ENCODE results near the gene CDKN2AIP. TPM values are rescaled to one million over a fixed set of nuclear protein-coding genes. Genes with fewer than 3 reads are reported as not detected.
"Not testable (repeated sequence)": the region's sequence is repeated elsewhere in the genome, so short reads cannot be mapped to it uniquely, and the experiment has no call there.

CDKN2AIP gene
- total RNA-seq, 2 experiments from 2014 or later: 25.2 to 25.9 TPM

DNA sequence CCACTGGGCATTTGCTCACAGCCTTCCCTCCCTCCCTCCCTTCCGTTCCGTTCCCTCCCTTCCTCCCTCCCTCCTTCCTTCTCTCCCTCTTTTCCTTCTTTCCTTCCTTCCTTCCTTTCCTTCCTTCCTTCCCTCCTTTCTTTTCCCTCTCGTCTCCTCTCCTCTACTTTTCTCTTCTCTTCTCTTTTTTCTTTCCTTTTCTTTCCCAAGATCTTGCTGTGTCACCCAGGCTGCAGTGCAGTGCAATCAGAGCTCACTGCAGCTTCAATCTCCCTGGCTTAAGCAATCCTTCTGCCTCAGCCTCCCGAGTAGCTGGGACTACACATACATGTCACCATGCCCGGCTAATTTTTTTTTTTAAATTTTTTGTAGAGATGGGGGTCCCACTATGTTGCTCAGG lies 33.7 kb downstream of the CDKN2AIP start:
- ChIA-PET POLR2A (no interaction called here), CTCF (no interaction called here)

- POLR2A ChIA-PET: no interaction called here
- CTCF ChIA-PET: no interaction called here
Measured at GRCh38 chr4:183478926-183479325, 34.5 kb downstream of the CDKN2AIP start.

- POLR2A ChIA-PET, CTCF ChIA-PET: not testable (repeated sequence)
Measured at GRCh38 chr4:183482515-183483095, 38.2 kb downstream of the CDKN2AIP start.

- CTCF ChIA-PET: no interaction called here
Measured at GRCh38 chr4:183483997-183484396, 39.6 kb downstream of the CDKN2AIP start.

DNA sequence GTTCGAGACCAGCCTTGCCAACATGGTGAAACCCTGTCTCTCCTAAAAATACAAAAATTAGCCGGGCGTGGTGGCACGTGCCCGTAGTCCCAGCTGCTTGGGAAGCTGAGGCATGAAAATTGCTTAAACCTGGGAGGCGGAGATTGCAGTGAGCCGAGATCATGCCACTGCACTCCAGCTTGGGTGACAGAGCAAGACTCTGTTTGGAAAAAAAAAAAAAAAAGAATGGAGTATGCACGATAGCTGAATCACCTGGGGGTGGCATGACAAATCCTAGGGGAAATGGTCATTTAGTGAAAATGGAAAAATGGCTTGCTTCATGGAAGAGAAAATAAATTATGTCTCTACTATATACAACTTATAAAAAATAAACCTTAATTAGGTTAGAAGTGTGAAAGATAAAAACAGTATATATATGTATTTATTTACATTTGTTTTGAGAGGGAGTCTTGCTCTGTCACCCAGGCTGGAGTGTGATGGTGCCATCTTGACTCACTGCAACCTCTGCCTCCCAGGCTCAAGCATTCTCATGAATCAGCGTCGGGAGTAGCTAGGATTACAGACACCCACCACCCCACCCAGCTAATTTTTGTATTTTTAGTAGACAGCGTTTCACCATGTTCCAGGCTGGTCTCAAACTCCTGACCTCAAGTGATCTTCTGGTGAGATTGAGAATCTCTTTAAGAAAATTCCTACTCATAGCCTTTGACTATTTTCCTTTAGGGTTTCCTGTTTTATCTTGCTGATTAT lies 41.1 kb downstream of the CDKN2AIP start:
- ChIA-PET CTCF (interaction anchor here (1.0 kb wide), 1 partner anchor 11 kb away, joined by 4 read pairs; no protein-coding TSS in a partner anchor), POLR2A (no interaction called here)

More at GRCh38 chr4:183483997-183484396, 39.6 kb downstream of the CDKN2AIP start:
- POLR2A ChIA-PET: no interaction called here

GRCh38 chr4:183492791-183493222 lies 48.4 kb downstream of the CDKN2AIP start:
- ChIA-PET CTCF (no interaction called here), POLR2A (no interaction called here)

DNA sequence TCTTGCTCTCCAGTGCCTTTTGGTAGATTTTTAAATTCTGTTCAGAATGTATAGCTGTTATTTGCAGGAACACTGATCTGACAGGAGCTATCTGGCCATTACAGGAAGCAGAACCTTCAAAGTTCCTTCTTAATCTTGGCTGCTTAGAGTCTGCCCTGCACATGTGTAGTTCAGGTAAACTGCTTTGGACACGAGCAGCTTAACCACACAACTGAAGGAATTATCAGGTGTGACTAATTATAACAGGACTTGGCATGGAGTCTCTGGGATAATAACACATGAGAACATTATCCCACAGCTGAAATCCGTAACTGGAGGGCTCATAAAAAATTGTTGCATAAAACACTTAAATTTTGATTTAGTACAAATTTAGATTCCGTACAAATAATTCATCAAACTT lies 48.8 kb downstream of the CDKN2AIP start:
- POLR2A ChIA-PET: no interaction called here
- CTCF ChIA-PET: no interaction called here

DNA sequence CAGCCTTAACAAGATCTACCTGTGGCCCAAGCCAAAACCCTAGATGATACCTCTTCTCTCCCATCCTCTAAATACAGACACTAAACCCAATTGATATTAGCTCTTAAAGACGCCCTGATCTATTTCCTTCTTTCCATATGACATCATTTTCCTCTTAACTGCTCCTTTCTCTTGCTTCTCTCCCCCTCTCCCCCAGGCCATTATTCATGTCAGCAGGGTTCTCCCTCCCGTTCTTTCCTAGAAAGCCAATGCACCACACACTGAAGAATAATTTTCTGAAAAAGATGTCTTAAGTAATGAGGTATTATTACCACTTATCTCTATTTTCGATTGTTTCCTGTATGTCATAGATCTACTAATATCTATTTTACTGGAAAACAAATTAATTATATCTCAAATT lies 50.7 kb downstream of the CDKN2AIP start:
- POLR2A ChIA-PET: no interaction called here

More for the DNA sequence above, 50.7 kb downstream of the CDKN2AIP start:
- CTCF ChIA-PET: no interaction called here

Other genes with a start within 250 kb of the CDKN2AIP start
- not detected for gene CLDN22, start 124.4 kb upstream of the CDKN2AIP start, total RNA-seq
- gene CLDN24, start 122.2 kb upstream of the CDKN2AIP start, total RNA-seq: not detected
- 10 to 100 TPM; 11.1 to 12.2 TPM for gene ING2, start 60.4 kb downstream of the CDKN2AIP start, total RNA-seq
- gene RWDD4, start 214.5 kb downstream of the CDKN2AIP start, total RNA-seq: 10 to 100 TPM; 29.0 to 29.2 TPM
- gene TRAPPC11, start 214.7 kb downstream of the CDKN2AIP start, total RNA-seq: 10 to 100 TPM; 23.6 to 27.9 TPM

Measured in activated CD8-positive, alpha-beta memory T cell treated with anti-CD3 and anti-CD28 coated beads for 36 hours (primary cell).